ENCODE results near the gene MRM2.

DNA sequence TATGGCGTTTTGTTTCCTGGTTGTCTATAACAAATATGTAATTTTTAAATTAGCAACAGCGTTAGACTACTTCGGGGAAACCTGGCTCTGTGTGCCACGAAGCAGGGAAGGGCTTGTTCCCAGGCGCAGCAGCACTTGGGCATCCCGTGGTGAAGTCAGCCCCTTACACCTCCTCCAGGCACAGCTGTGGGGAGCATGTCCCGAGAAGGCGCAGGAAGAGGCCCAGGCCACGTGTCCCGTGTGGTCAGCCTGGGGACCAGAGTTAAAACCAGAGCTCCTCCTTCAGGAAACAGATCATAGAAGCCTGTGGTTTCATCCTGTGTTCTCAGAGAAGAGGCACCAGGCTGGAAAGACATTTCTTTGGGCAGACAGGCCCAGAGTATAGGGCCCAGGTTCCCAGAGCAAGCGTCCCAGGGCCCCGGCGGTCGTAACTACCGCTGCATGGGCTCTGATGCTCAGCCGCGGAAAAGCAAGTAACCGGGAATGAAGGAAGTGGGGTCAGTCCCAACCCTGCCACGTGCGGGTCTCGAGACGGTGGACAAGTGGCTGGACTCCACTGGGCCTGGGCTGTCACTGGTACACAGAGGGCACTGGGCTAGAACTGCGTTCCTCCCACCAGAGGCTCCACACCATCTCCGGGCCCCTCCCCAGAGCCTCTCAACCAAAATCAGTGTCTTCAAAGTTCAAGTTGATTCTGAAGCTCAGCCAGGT, 7.1 kb upstream of the MRM2 start:
- no peak for TF ChIP-seq SREBF2 (IDR thresholded peaks at IDR 0.05; ENCODE audit: low read length)
- TF ChIP-seq PBX3 (IDR thresholded peaks at IDR 0.05; ENCODE audit: insufficient replicate concordance, low read depth, low read length) = peak; percentile 4
- TF ChIP-seq, protein P1, sequence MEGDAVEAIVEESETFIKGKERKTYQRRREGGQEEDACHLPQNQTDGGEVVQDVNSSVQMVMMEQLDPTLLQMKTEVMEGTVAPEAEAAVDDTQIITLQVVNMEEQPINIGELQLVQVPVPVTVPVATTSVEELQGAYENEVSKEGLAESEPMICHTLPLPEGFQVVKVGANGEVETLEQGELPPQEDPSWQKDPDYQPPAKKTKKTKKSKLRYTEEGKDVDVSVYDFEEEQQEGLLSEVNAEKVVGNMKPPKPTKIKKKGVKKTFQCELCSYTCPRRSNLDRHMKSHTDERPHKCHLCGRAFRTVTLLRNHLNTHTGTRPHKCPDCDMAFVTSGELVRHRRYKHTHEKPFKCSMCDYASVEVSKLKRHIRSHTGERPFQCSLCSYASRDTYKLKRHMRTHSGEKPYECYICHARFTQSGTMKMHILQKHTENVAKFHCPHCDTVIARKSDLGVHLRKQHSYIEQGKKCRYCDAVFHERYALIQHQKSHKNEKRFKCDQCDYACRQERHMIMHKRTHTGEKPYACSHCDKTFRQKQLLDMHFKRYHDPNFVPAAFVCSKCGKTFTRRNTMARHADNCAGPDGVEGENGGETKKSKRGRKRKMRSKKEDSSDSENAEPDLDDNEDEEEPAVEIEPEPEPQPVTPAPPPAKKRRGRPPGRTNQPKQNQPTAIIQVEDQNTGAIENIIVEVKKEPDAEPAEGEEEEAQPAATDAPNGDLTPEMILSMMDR (IDR thresholded peaks at IDR 0.05 in 2 of 3, conservative IDR thresholded peaks at IDR 0.05 in 1 of 3; ENCODE audit: control insufficient read depth in 2 of 3, extremely low read depth in 1 of 3, insufficient read depth in 1 of 3, low read depth in 3 of 3, low read length in 3 of 3) = peak in 2 of 3 experiments; percentile 12 to 54; a peak in 2 of 6 replicates
- no peak for TF ChIP-seq FOS (IDR thresholded peaks at IDR 0.05; ENCODE audit: borderline replicate concordance, extremely low read depth, insufficient read length)
- peak; percentile 17 to 31; a peak in 3 of 4 replicates for TF ChIP-seq BHLHE40 (IDR thresholded peaks at IDR 0.05; ENCODE audit: borderline replicate concordance in 1 of 2, low read depth in 2 of 2, low read length in 1 of 2)
- TF ChIP-seq EGR1 (IDR thresholded peaks at IDR 0.05; ENCODE audit: borderline replicate concordance in 1 of 2, low read depth in 2 of 2, low read length in 2 of 2) = no peak
- peak; percentile 57; the same call in 1 of the 2 replicates for TF ChIP-seq MXI1 (IDR thresholded peaks at IDR 0.05; ENCODE audit: low read depth, low read length)
- TF ChIP-seq CEBPB (IDR thresholded peaks at IDR 0.05; ENCODE audit: borderline replicate concordance in 1 of 2, low read depth in 2 of 2, low read length in 2 of 2) = no peak
- no peak for TF ChIP-seq YBX1 (IDR thresholded peaks at IDR 0.05)
- TF ChIP-seq TCF12 (IDR thresholded peaks at IDR 0.05; ENCODE audit: low read depth, low read length) = 0 out of 2 replicates have a peak, but pooled peaks have one; percentile 13
- TF ChIP-seq, protein P2, sequence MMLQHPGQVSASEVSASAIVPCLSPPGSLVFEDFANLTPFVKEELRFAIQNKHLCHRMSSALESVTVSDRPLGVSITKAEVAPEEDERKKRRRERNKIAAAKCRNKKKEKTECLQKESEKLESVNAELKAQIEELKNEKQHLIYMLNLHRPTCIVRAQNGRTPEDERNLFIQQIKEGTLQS (IDR thresholded peaks at IDR 0.05; ENCODE audit: borderline replicate concordance, extremely low read depth, low read depth, low read length) = peak; percentile 58; the same call in 1 of the 2 replicates
- TF ChIP-seq EZH2 (IDR thresholded peaks at IDR 0.05; ENCODE audit: borderline replicate concordance, control insufficient read depth, low read depth, low read length) = no peak
- no peak for TF ChIP-seq SPI1 (IDR thresholded peaks at IDR 0.05; ENCODE audit: borderline replicate concordance, insufficient read depth, low read depth, low read length)
- TF ChIP-seq, protein P3, sequence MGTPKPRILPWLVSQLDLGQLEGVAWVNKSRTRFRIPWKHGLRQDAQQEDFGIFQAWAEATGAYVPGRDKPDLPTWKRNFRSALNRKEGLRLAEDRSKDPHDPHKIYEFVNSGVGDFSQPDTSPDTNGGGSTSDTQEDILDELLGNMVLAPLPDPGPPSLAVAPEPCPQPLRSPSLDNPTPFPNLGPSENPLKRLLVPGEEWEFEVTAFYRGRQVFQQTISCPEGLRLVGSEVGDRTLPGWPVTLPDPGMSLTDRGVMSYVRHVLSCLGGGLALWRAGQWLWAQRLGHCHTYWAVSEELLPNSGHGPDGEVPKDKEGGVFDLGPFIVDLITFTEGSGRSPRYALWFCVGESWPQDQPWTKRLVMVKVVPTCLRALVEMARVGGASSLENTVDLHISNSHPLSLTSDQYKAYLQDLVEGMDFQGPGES (IDR thresholded peaks at IDR 0.05) = no peak
